ENCODE data around the gene FCRL6.

- TF ChIP-seq POLR2A (IDR thresholded peaks at IDR 0.05), result no peak
- TF ChIP-seq, protein P1, sequence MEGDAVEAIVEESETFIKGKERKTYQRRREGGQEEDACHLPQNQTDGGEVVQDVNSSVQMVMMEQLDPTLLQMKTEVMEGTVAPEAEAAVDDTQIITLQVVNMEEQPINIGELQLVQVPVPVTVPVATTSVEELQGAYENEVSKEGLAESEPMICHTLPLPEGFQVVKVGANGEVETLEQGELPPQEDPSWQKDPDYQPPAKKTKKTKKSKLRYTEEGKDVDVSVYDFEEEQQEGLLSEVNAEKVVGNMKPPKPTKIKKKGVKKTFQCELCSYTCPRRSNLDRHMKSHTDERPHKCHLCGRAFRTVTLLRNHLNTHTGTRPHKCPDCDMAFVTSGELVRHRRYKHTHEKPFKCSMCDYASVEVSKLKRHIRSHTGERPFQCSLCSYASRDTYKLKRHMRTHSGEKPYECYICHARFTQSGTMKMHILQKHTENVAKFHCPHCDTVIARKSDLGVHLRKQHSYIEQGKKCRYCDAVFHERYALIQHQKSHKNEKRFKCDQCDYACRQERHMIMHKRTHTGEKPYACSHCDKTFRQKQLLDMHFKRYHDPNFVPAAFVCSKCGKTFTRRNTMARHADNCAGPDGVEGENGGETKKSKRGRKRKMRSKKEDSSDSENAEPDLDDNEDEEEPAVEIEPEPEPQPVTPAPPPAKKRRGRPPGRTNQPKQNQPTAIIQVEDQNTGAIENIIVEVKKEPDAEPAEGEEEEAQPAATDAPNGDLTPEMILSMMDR (IDR thresholded peaks at IDR 0.05), result no peak
Measured at GRCh38 chr1:159849626-159850366, 47.6 kb downstream of the FCRL6 start.
